Lower leg skin (tissue), 3 donors: ENCODE data around the gene SRRT.

Experiments used
- CTCF ChIP-seq, 3 donors: fragments of 450-650 bp; IDR thresholded peaks; one replicate each; pipeline ENCODE4 v1.5.1; 2016; ENCODE audit warnings: antibody characterized with exemption in 3 of 3, mild to moderate bottlenecking in 3 of 3, moderate library complexity in 2 of 3
- POLR2A ChIP-seq, 2 donors: fragments of 450-650 bp; IDR thresholded peaks; one replicate each; pipeline ENCODE4 v1.6.1; 2016 to 2017; ENCODE audit warnings: antibody characterized with exemption in 2 of 2, mild to moderate bottlenecking in 1 of 2, moderate library complexity in 1 of 2

- no peak for TF ChIP-seq CTCF (IDR thresholded peaks at IDR 0.05)
- TF ChIP-seq POLR2A (IDR thresholded peaks at IDR 0.05): no peak
Observed at GRCh38 chr7:100933734-100934133, 58.8 kb downstream of the SRRT start.
